GM20431 (cell line): Measurements from ENCODE around the gene MIA2.

ENCODE experiments used
- in situ Hi-C: fragments of 300-500 bp; cut with MseI, MboI; formaldehyde crosslinking; loops from one replicate; pipeline ENCODE4 v1.15.0; 2020; ENCODE audit warnings: low sequenced_read_pairs; ENCODE audit not compliant: unreplicated experiment

MIA2 gene

DNA sequence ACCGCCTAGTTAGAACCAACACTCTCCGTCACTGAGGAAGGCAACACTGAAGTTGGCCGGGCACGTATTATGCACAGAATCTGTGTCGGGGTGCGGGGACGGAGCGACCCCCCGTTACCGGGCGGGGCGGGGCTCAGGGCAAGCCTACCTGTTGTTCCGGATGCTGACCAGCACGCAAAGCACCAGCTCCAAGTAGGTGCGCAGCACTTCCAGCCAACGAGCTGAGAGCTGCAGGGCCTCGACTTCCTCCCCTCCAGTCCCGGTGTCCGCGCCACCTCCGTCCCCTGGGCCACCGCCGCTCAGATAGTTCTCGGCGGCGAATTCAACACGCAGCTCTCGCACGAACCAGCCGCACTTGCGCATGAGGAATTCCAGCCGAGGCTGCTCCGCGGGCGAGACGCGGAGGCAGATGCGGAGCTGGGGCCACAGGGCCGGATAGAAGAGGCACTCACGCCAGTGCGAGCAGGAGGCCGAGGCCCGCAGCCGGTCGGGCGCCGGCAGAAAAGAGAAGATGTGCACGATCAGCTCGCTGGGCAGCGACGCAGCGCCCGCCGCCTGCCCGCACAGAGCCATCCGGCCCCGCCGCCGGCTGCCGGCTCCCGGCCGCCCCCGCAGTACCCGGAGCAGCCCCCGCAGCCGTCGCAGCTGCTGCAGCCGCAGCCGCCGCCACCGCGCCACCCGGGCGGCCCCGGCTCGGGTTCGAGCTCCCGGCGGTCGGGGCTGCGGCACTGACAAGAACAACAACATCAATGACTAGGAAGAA, 197.9 kb downstream of the MIA2 start:
- in situ Hi-C loops, result no loop called here

DNA sequence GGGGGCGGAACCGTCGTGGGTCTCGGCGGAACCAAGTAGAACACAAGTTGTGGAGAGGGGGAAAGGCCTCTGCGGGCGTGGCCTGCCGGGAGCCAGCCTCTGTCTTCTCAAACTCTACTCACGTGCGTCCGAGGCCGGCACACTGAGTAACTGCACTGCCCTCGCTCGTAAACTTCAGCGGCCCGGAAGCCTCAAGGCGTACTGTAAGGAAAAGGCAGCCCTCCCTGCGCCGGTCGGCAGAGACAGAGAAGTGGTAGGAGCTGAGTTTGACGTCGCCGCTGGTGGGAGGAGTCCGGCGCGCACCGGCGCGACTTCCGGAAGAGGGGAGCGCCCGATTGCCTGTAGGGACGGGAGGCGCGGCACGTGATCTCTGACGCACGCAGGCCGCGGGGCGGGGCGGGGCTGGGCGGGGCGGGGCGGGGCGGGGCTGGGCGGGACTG, 198.5 kb downstream of the MIA2 start, which contains the start of gene FBXO33:
TSS of gene FBXO33 (minus strand) at position 255 of the 440 bp plus-strand sequence. CDS start 271 bp downstream, outside the sequence.
- in situ Hi-C loops, result no loop called here

DNA sequence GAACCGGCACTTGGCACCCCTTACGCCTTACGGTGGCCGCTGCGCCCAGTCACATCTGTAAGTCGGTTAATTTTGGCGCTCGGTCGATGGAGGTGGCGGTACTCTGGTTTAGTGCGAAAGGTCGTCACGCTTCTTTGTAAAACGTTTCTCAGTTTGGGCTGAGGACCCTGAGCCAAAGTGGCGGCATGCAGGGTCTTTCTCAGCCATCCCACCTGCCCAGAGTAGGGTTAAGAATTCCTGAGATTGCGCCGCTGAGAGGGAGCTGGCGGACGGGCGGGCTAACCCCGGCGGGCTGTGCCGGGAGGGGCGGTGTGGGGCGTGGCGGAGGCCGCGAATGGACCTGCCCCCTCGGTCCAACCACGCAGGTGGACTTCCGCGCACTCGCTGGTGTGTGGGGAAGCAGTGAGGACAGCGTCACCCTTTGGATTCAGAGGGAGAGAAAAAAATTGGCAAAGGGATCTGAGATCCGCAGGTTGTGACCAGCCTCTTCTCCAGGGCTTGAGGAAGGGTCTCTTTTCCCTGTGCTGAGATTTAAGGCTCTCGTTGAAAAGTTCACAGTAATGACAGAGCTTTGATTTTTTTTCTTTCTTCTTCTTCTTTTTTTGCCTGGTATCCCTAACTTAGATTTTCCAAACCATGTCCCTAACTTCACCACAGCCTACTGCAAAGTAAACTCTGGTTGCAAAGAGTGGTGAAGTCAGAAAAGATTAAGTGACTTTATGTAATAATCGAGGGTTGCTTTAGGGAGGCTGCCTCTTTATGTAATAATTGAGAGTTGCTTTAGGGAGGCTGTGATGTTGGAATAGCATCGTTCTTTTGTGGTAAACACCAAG, 199.1 kb downstream of the MIA2 start:
- in situ Hi-C loops, result no loop called here

DNA sequence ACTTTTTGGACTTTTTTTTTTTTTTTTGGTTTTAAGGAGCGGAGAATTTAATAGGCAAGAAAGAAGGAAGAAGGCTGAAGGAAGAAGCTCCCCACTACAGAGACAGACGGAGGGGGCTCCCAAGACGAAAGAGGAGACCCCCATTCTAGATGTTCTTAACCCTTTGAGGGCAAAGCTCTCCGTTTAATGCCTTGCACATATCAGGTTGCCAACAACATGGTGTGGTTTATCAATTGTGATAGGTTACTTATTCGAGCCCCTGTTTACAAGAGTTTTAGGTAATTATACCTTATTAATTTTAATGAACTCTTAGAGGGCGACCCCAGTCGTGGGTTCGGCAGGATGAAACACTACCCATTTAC, 199.7 kb downstream of the MIA2 start:
- in situ Hi-C loops, result no loop called here

DNA sequence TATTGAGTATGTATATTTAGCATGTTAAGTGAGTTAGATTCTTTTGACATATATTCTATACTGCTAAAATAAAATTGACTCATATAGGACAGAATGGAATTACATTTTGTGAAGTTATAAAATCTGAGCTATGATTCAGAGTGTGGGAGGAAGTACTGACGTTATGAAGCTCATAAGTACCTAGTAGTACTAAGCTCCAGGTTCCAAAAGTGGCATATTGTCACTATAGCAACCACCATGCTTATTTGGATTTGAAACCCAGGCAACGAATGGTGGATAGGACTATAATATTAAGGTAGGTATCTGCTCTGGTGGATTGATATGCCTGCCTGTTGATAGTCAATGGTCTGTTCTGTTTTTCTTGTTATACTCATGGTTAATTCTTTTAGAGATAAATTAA, 200.7 kb downstream of the MIA2 start:
- in situ Hi-C loops, result no loop called here

DNA sequence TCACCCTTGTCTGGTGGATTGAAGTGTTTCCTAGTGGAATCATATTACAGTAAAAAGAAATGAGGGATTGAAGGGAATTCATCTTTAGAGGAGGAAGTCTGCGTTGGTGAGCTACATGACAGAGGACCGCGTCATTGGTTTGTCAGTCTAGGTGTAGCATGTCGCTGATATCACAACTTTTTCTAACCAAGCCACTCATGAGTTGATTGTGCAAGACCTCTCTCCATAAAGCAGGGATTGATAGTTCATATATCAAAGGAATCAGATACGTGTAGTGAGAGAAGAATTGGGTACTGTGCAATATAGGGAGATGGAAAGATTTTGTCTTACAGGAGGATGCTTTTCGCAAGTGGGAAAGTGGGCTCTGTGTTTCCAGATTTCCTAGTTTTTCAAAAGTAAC, 201.5 kb downstream of the MIA2 start:
- in situ Hi-C loops, result no loop called here
